HepG2 (cell line): ENCODE data around the gene KIF17. TPM values are rescaled to one million over a fixed set of nuclear protein-coding genes. Genes with fewer than 3 reads are reported as not detected.

Experiments
- ARNT ChIP-seq: fragments of 450-650 bp; IDR thresholded peaks from 2 replicates; pipeline ENCODE4 v1.6.1; 2017
- HES4 ChIP-seq: sonication (generic); formaldehyde crosslinking; IDR thresholded peaks from 2 replicates; pipeline ENCODE4 v1.9.0; 2021; ENCODE audit warnings: mild to moderate bottlenecking, missing genetic modification reagents, borderline replicate concordance
- KLF9 ChIP-seq: IDR thresholded peaks from 2 replicates; pipeline ENCODE4 v1.6.1; 2016; ENCODE audit warnings: low read depth
- MAFF ChIP-seq: IDR thresholded peaks from 2 replicates; pipeline ENCODE4 v1.6.1; 2011; ENCODE audit warnings: low read depth, low read length, improper control_type of control experiment
- MEF2D ChIP-seq: sonication (generic); formaldehyde crosslinking; IDR thresholded peaks from 2 replicates; pipeline ENCODE4 v1.5.1; 2020; ENCODE audit warnings: mild to moderate bottlenecking, missing genetic modification reagents
- NFYC ChIP-seq: IDR thresholded peaks from 2 replicates; pipeline ENCODE4 v1.6.1; 2016; ENCODE audit warnings: missing genetic modification reagents, missing compliant biosample characterization
- NPAS2 ChIP-seq: sonication (generic); formaldehyde crosslinking; IDR thresholded peaks from 2 replicates; pipeline ENCODE4 v1.8.0; 2022; ENCODE audit warnings: mild to moderate bottlenecking, missing genetic modification reagents, borderline replicate concordance
- POLR2A ChIP-seq, 2 experiments: IDR thresholded peaks; 2 replicates each; pipeline ENCODE4 v1.6.1; 2011; ENCODE audit warnings: low read depth in 2 of 2, low read length in 2 of 2, mild to moderate bottlenecking in 1 of 2, moderate library complexity in 1 of 2; ENCODE audit not compliant: insufficient read depth in 1 of 2
- REL ChIP-seq: sonication (generic); formaldehyde crosslinking; conservative IDR thresholded peaks from 2 replicates; pipeline ENCODE4 v1.8.0; 2022; ENCODE audit warnings: mild to moderate bottlenecking, missing genetic modification reagents, moderate library complexity
- REST ChIP-seq, 2 experiments: IDR thresholded peaks; 2 replicates each; pipeline ENCODE4 v1.6.1; 2011 to 2012; ENCODE audit warnings: low read length in 2 of 2, borderline replicate concordance in 1 of 2, low read depth in 1 of 2, mild to moderate bottlenecking in 1 of 2, moderate library complexity in 1 of 2
- ZBED4 ChIP-seq: sonication (generic); formaldehyde crosslinking; IDR thresholded peaks from 2 replicates; pipeline ENCODE4 v1.4.0; 2020; ENCODE audit warnings: missing genetic modification reagents, borderline replicate concordance
- ZFP91 ChIP-seq: sonication (generic); formaldehyde crosslinking; IDR thresholded peaks from 2 replicates; pipeline ENCODE4 v1.9.0; 2022; ENCODE audit warnings: missing genetic modification reagents, mild to moderate bottlenecking, borderline replicate concordance
- ZIK1 ChIP-seq: sonication (generic); formaldehyde crosslinking; IDR thresholded peaks from 2 replicates; pipeline ENCODE4 v1.5.0; 2020; ENCODE audit warnings: mild to moderate bottlenecking, low read depth, missing genetic modification reagents, borderline replicate concordance
- ZNF180 ChIP-seq: sonication (generic); formaldehyde crosslinking; IDR thresholded peaks from 2 replicates; pipeline ENCODE4 v1.4.0; 2020; ENCODE audit warnings: low read depth, missing genetic modification reagents, borderline replicate concordance
- ZNF232 ChIP-seq: sonication (generic); formaldehyde crosslinking; IDR thresholded peaks from 2 replicates; pipeline ENCODE4 v1.4.0; 2020; ENCODE audit warnings: missing genetic modification reagents, borderline replicate concordance
- ZNF3 ChIP-seq: IDR thresholded peaks from 2 replicates; pipeline ENCODE4 v1.7.0; 2017; ENCODE audit warnings: inconsistent platforms
- ZSCAN29 ChIP-seq: sonication (generic); formaldehyde crosslinking; conservative IDR thresholded peaks from 2 replicates; pipeline ENCODE4 v1.4.0; 2020; ENCODE audit warnings: mild to moderate bottlenecking, missing genetic modification reagents
- ZXDC ChIP-seq: sonication (generic); formaldehyde crosslinking; IDR thresholded peaks from 2 replicates; pipeline ENCODE4 v1.5.0; 2020; ENCODE audit warnings: mild to moderate bottlenecking, missing genetic modification reagents
- polyA plus RNA-seq, 8 experiments: library from polyadenylated mRNA; depleted of rRNA in 3 of 8; stranded (reverse) in 7 of 8; unstranded in 1 of 8; fragments of >200 nt; fragmentation: Illumina TruSeq in 4 of 8; extraction: Trizol in 4 of 8; gene quantifications; 2 replicates each; pipeline versions ENCODE4 v1.2.1 to v1.2.3, GENCODE V29; 2011 to 2016; ENCODE audit warnings: low read depth in 4 of 8, missing spikeins in 1 of 8, mixed read lengths in 1 of 8; ENCODE audit not compliant: insufficient read depth in 1 of 8
- total RNA-seq, 5 experiments: library from RNA; depleted of rRNA; stranded (reverse); fragments of >200 nt; fragmentation: Illumina TruSeq; extraction: Trizol; gene quantifications; 2 replicates each; pipeline ENCODE4 v1.2.3, GENCODE V29; 2016; ENCODE audit warnings: low read depth in 1 of 5

KIF17 gene
- total and polyA plus RNA-seq, 2 of the 13 experiments (the other 11 are each of a cell fraction or from before 2014, with no cell fraction given), result 0.24 to 0.44 TPM

GRCh38 chr1:20733360-20733975 is 15.7 kb upstream of the KIF17 start (continued):
- TF ChIP-seq REST (IDR thresholded peaks at IDR 0.05; ENCODE audit: borderline replicate concordance in 1 of 2, low read depth in 1 of 2, low read length in 2 of 2) (no peak), MEF2D (0 out of 2 replicates have a peak, but pooled peaks have one; percentile 31), ZFP91 (CRISPR knock-in tag) (no peak), ZSCAN29 (CRISPR knock-in tag) (0 out of 2 replicates have a peak, but pooled peaks have one; percentile 14), ZNF180 (no peak), ARNT (no peak), ZBED4 (CRISPR knock-in tag) (no peak), KLF9 (CRISPR knock-in tag) (no peak), NPAS2 (CRISPR knock-in tag) (no peak), MAFF (no peak), REL (no peak), ZNF232 (CRISPR knock-in tag) (no peak), ZIK1 (CRISPR knock-in tag) (no peak), POLR2A (IDR thresholded peaks at IDR 0.05; ENCODE audit: insufficient read depth in 1 of 2, low read depth in 2 of 2, low read length in 2 of 2) (0 out of 4 replicates have a peak, but pooled peaks of 1 of the 2 experiments have one; percentile 2), ZNF3 (CRISPR knock-in tag) (no peak), HES4 (CRISPR knock-in tag) (no peak), ZXDC (CRISPR knock-in tag) (no peak), NFYC (CRISPR knock-in tag) (no peak)
